Activated naive CD4-positive, alpha-beta T cell treated with anti-CD3 and anti-CD28 coated beads, Interleukin-2, amount 50 U/mL, for 72 hours (primary cell): ENCODE data around the gene FIBCD1. TPM values are rescaled to one million over a fixed set of nuclear protein-coding genes. Genes with fewer than 3 reads are reported as not detected.
A peak's percentile ranks its signal among the peaks of the same experiment; 100 is the strongest.

Experiments used
- ATAC-seq, 2 donors: fragments of 150-1000 bp; cut with Tn5 transposase; 2 replicates each; pipeline ENCODE4 v1.10.0; 2021; ENCODE audit warnings: mild to moderate bottlenecking in 2 of 2, moderate library complexity in 2 of 2
- DNase-seq, 2 donors: peaks; one replicate each; pipeline ENCODE4 v3.0.0; 2021 to 2022; ENCODE audit warnings: low spot score in 2 of 2
- H3K27ac Mint-ChIP-seq, 2 donors: one replicate each; pipeline ENCODE4 v1.8.0; 2022; ENCODE audit warnings: mild to moderate bottlenecking in 2 of 2, mixed read lengths in 2 of 2
- H3K36me3 Mint-ChIP-seq, 2 donors: one replicate each; pipeline ENCODE4 v1.8.0; 2022; ENCODE audit warnings: mixed read lengths in 2 of 2
- H3K9me3 Mint-ChIP-seq, 2 donors: one replicate each; pipeline ENCODE4 v1.8.0; 2022; ENCODE audit warnings: mixed read lengths in 2 of 2
- total RNA-seq, 2 donors: library from RNA; stranded (reverse); gene quantifications; one replicate each; pipeline ENCODE4 v1.2.3, GENCODE V29; 2022

The FIBCD1 gene
- total RNA-seq, 2 donors from 2014 or later, result not detected

DNA sequence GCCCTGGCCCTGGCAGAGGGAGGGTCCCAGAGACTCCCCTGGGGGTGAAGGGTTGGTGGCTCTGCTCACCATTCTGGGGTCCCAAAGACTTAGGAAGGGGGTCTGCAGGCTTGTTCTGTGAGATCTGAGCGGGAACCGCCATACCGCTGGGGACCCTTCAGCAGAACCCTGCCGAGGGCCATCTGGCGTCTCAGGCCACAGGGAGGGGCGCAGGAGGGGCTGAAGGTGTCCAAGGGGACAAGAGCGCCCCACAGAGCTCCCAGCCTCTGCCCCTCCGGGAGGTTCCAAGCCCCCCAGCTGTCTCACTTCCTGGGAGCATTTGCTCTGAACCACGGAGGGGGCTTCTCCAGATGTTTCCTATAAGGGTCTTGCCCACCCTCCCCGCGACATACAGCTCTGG is 4.8 kb downstream of the FIBCD1 start:
- DNase-seq (no peak), ATAC-seq (no peak)
- no peak overlapping the region for H3K27ac Mint-ChIP-seq
- no peaks in the 10 kb centered on the region for H3K36me3 Mint-ChIP-seq
- H3K9me3 Mint-ChIP-seq, result no peaks in the 10 kb centered on the region

DNA sequence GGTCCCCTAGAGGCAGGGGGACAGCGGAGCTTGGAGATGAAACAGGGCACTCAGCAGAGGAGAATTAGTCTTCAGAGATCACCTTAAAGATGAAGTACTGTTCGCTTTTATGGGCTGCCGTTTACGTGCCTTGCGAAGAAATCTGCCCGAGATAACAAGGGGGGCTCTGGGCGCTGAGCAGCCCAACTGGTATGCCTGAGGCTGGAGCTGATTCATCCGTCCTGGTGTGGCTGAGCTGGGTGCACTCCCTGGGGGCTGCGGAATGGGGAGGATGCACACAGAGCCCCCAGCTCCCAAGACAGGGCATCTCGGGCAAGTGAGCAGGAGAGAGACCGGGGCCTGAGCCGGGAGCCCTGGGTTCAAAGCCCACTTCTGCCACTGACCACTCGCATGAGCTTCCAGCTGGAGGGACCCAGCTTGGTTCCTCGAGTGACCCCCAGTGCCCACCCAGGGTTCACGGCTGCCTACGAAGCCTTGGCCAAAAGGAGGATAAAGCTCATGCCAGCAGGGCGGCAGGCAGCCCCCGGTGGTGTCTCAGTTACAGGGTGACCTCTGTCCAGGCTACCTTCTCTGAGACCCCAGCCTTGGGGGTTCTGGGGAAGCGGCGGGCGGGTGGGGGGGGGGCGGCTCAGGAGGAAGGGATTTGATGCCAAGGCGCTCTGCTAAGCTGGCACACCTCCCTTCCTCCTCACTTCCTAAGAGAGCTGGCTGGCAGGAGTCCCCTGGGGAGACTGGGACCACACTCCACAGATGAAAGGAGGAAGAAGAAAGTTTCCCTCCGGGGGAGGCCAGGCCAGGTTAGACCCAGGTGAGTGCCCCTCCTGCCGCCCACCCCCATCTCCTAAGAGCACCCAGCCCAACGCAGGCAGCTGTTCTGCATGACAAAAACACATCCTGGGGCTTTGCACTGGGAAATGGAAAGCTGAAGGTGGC is 5.7 kb downstream of the FIBCD1 start:
- no peak for ATAC-seq
- H3K27ac Mint-ChIP-seq, result no peak overlapping the region

GRCh38 chr9:130932255-130933079 is 6.6 kb downstream of the FIBCD1 start:
- no peaks in the 10 kb centered on the region for H3K36me3 Mint-ChIP-seq
- ATAC-seq (no peak), DNase-seq (no peak)
- no peak overlapping the region for H3K27ac Mint-ChIP-seq
- no peaks in the 10 kb centered on the region for H3K9me3 Mint-ChIP-seq

More for the DNA sequence above, 5.7 kb downstream of the FIBCD1 start:
- no peaks in the 10 kb centered on the region for H3K9me3 Mint-ChIP-seq
- no peaks in the 10 kb centered on the region for H3K36me3 Mint-ChIP-seq
- no peak for DNase-seq

GRCh38 chr9:130931508-130932254 is 7.4 kb downstream of the FIBCD1 start:
- ATAC-seq (no peak), DNase-seq (no peak)
- Mint-ChIP-seq H3K9me3 (no peaks in the 10 kb centered on the region), H3K36me3 (no peaks in the 10 kb centered on the region), H3K27ac (no peak overlapping the region)

- Mint-ChIP-seq H3K36me3 (no peaks in the 10 kb centered on the region), H3K9me3 (no peaks in the 10 kb centered on the region), H3K27ac (no peak overlapping the region)
- no peak for ATAC-seq
- no peak for DNase-seq
These were observed 8.2 kb downstream of the FIBCD1 start for GRCh38 chr9:130930804-130931349.

DNA sequence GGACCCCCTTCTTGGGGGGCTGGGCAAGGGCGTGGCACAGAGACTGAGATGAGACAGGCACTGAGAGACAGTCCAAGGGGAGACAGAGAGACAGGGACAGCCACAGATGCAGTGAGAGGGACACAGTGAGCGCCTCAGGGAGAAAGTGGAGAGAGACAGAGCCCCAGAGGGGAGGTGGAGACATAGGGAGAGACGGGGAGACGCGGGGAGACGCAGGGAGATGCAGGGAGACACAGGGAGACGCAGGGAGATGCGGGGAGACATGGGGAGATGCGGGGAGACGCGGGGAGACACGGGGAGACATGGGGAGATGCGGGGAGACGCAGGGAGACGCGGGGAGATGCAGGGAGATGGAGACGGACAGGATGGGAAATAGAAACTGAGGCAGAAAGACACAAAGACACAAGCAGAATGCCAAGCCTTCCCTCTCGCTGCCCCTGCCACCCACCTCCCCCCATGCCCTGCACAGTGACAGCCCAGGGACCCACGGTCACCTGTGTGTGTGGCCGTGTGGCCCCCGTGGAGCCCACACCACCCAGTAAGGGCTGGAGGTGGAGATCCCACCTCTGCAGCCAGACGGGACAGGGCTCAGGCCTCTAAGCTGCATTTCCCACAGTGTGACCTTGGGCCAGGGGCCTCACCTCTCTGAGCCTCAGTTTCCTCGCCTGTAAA is 8.8 kb downstream of the FIBCD1 start:
- DNase-seq (no peak), ATAC-seq (no peak)
- no peaks in the 10 kb centered on the region for H3K36me3 Mint-ChIP-seq
- no peak overlapping the region for H3K27ac Mint-ChIP-seq
- H3K9me3 Mint-ChIP-seq, result no peaks in the 10 kb centered on the region

- H3K36me3 Mint-ChIP-seq, result no peaks in the 10 kb centered on the region
- H3K27ac Mint-ChIP-seq, result no peak overlapping the region
- no peaks in the 10 kb centered on the region for H3K9me3 Mint-ChIP-seq
- no peak for DNase-seq
- ATAC-seq, result no peak
These were observed 9.4 kb downstream of the FIBCD1 start for GRCh38 chr9:130929571-130930038.

GRCh38 chr9:130927995-130928900 is 10.8 kb downstream of the FIBCD1 start:
- peak in 1 of 2 donors; percentile 43 for ATAC-seq
- Mint-ChIP-seq H3K9me3 (no peaks in the 10 kb centered on the region), H3K27ac (no peak overlapping the region)

GRCh38 chr9:130927338-130927737 is 11.7 kb downstream of the FIBCD1 start:
- ATAC-seq (no peak), DNase-seq (no peak)
- no peaks in the 10 kb centered on the region for H3K9me3 Mint-ChIP-seq
- no peak overlapping the region for H3K27ac Mint-ChIP-seq
- no peaks in the 10 kb centered on the region for H3K36me3 Mint-ChIP-seq

More at GRCh38 chr9:130927995-130928900, 10.8 kb downstream of the FIBCD1 start:
- no peak for DNase-seq
- no peaks in the 10 kb centered on the region for H3K36me3 Mint-ChIP-seq

DNA sequence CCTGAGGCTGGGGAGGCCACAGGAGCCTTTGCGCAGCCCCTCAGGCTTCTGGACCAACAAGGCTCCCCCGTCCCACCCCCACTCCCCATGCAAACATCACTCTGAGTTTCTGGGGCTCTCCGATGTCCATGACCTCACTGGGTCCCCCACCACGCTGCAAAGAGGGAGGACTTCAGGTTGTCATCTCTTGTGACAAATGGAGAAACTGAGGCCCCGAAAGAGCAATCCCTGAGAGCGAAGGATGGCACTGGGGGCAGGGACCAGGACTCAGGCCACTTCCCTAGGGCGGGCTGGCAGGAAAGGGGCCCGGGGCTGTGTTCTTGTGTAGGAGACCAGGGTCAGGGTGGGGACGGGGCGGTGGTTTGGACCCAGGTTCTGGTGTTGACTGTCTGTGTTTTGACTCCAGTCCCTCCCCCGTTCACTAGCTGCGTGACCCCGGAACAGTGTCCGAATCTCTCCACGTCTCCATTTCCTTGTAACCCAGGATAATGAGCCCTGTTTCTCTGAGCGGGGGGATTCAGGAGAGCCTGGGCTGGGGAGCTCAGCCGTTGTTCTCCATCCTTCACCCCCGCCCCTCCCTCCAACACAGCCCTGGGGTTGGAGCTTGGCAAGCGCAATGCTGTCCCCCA is 13.9 kb downstream of the FIBCD1 start:
- Mint-ChIP-seq H3K9me3 (no peaks in the 10 kb centered on the region), H3K27ac (no peak overlapping the region), H3K36me3 (no peaks in the 10 kb centered on the region)
- ATAC-seq (no peak), DNase-seq (no peak)

- no peak overlapping the region for H3K27ac Mint-ChIP-seq
- H3K9me3 Mint-ChIP-seq, result no peaks in the 10 kb centered on the region
- no peaks in the 10 kb centered on the region for H3K36me3 Mint-ChIP-seq
- ATAC-seq, result no peak
- no peak for DNase-seq
These were observed 14.6 kb downstream of the FIBCD1 start for GRCh38 chr9:130924448-130924788.

GRCh38 chr9:130923611-130924447 is 15.2 kb downstream of the FIBCD1 start:
- no peak for ATAC-seq
- DNase-seq, result no peak
- H3K9me3 Mint-ChIP-seq, result no peaks in the 10 kb centered on the region
- H3K27ac Mint-ChIP-seq, result no peak overlapping the region
- no peaks in the 10 kb centered on the region for H3K36me3 Mint-ChIP-seq

DNA sequence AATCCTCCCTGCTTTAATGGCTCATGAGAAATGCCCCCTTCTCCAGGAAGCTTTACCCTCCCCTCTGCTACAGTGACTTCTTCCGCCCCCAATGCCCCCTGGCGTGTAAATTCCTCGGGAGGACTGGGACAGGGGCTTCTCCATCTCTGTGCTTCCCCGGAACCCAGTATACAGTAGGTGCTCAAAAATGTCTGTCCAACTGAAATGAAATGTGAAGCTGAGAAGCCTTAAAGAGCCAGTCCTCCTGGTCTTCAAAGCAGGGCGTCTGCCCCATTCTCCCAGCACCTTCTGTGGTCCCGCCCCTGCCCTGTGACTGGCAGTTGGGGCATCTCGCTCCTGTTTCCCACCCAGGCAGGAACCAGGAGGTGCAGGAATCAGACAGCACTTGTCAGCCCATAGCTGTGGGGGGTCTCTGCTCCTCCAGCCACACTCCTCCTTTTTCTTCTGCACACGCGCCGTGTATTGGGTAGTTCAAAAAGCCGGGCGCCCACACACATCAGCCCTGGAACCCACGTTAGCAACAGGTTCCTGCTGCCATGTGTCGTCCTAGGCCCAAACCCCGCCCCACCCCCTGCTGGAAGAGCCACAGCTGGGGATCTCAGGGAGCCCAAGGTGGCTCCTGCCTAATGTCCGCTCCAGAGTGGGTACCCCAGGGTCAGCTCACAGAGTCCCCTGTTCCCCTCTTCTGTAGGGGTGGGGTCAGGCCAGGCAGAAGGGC is 16.0 kb downstream of the FIBCD1 start:
- DNase-seq (no peak), ATAC-seq (no peak)
- H3K36me3 Mint-ChIP-seq, result no peaks in the 10 kb centered on the region
- H3K27ac Mint-ChIP-seq, result no peak overlapping the region
- no peaks in the 10 kb centered on the region for H3K9me3 Mint-ChIP-seq
